COR-L47 (cell line): ENCODE measurements around the gene SUPT6H.

Source experiments
- DNase-seq: peaks from one replicate; lab custom pipeline; 2025; lab: John Stamatoyannopoulos, UW

The SUPT6H gene

GRCh38 chr17:28661635-28662526 is at the start of gene SUPT6H, which contains the start of gene SDF2:
Gene SUPT6H, plus strand, starts transcription at chr17:28662205. Its CDS starts 11,197 bp downstream, at chr17:28673402.
Gene SDF2, minus strand, starts transcription at chr17:28661906. Its CDS starts 30 bp downstream, at chr17:28661876.
- peak; percentile 86 for DNase-seq

- peak; percentile 4 for DNase-seq
Observed at GRCh38 chr17:28612531-28612930, 49.5 kb upstream of the SUPT6H start.

GRCh38 chr17:28612936-28613872 is 48.8 kb upstream of the SUPT6H start:
- DNase-seq: peak; percentile 18

GRCh38 chr17:28613931-28614381 is 48.0 kb upstream of the SUPT6H start, which contains the start of gene RSKR:
Gene RSKR, minus strand, starts transcription at chr17:28614185. Its CDS starts 24 bp downstream, at chr17:28614161.
- no peak for DNase-seq

GRCh38 chr17:28615260-28615940 is 46.6 kb upstream of the SUPT6H start:
- no peak for DNase-seq

- DNase-seq: no peak
Observed at GRCh38 chr17:28616281-28616680, 45.7 kb upstream of the SUPT6H start.

GRCh38 chr17:28618464-28618863 is 43.5 kb upstream of the SUPT6H start:
- no peak for DNase-seq

GRCh38 chr17:28620010-28620409 is 42.0 kb upstream of the SUPT6H start:
- no peak for DNase-seq

- DNase-seq: no peak
Observed at GRCh38 chr17:28622186-28622585, 39.8 kb upstream of the SUPT6H start.

- DNase-seq: no peak
Observed at GRCh38 chr17:28623696-28624095, 38.3 kb upstream of the SUPT6H start.

GRCh38 chr17:28624148-28624547 is 37.9 kb upstream of the SUPT6H start:
- no peak for DNase-seq

- no peak for DNase-seq
Observed at GRCh38 chr17:28626818-28627217, 35.2 kb upstream of the SUPT6H start.

GRCh38 chr17:28634206-28634865 is 27.7 kb upstream of the SUPT6H start:
- DNase-seq: no peak

GRCh38 chr17:28635506-28635905 is 26.5 kb upstream of the SUPT6H start:
- DNase-seq: no peak

- DNase-seq: no peak
Observed at GRCh38 chr17:28641579-28641978, 20.4 kb upstream of the SUPT6H start.

GRCh38 chr17:28643983-28644786 is 17.8 kb upstream of the SUPT6H start:
- DNase-seq: peak; percentile 38

GRCh38 chr17:28644787-28645575 is 17.0 kb upstream of the SUPT6H start, which contains the start of gene BLTP2:
Gene BLTP2, minus strand, starts transcription at chr17:28645158. Its CDS starts 102 bp downstream, at chr17:28645056.
- peak; percentile 94 for DNase-seq

- no peak for DNase-seq
Observed at GRCh38 chr17:28645576-28645939, 16.4 kb upstream of the SUPT6H start.

GRCh38 chr17:28646039-28646754 is 15.8 kb upstream of the SUPT6H start:
- DNase-seq: no peak
